ENCODE data around the gene FES.
"Not testable (repeated sequence)": the region's sequence is repeated elsewhere in the genome, so short reads cannot be mapped to it uniquely, and the experiment has no call there.

FES gene

DNA sequence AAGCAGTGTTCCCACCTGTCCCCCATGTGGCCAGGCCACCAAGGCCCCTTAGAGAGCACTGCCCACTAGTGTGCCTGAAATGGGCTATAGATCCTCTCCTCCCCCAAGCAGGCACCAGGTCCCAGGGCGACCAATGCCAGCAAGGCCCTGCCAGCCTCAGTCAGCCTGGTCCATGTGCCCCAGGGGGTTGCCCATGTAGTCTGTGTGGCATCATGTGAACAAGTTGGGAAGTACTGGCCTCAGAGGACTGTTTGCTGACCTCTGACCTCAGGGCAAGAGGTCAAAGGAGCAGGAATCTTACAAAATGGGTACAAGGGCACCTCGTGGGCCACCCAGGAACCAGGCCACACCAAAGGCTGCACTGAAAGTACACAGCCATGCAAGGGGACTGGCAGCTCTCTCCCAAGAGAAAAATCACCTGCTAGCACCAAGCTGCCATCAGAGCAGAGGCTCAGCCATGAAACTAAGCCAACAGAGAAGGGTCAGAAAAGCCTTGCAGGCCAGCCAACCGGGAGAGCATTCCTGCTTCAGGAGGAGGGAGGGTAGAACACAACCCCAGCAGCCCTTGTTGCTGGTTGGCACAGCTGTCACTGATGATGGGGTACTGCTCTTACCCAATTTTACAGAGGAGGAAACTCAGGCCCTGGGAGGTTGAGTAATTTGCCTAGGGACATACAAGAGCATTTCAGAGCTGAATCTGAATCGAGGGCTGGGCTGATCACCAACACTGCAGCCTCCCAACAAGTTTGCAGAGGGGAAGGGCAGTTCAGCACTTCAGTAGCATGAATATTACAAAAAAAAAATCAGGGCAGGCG is 21.1 kb upstream of the FES start:
- no peak for DNase-seq

DNA sequence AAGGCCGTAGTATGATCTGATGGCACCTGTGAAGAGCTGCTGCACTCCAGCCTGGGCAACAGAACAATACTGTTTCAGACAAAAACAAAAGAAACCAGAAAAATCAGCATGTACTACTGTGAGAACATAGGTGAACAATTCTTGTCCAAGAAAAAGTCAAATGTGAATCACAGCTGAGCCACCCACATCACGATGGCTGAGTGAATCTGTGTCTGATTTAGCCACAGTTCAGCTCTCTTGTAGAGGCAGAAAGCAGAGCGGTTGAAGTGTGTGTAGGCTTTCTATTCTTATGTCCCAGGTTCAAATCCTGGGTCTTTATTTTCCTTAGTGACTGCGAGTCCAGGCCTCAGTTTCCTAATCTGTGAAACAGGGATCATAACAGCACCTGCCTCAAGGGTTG is 20.3 kb upstream of the FES start:
- DNase-seq = no peak

DNA sequence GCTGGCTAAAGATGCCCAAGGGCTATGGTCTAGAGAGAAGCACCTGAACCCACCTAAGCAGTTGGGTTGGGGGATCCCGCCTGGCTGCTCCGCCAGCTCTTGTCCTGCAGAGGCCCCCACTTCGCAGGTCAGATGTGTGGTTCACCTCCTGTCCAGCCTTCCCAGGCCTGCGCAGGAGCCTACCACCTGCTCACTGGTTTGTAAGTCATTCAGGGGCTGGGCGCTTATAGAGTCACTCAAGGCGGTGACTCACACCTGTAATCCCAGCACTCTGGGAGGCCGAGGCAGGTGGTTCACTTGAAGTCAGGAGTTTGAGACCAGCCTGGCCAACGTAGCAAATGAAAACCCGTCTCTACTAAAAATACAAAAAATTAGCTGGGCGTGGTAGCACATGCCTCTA is 19.8 kb upstream of the FES start:
- DNase-seq = no peak

DNA sequence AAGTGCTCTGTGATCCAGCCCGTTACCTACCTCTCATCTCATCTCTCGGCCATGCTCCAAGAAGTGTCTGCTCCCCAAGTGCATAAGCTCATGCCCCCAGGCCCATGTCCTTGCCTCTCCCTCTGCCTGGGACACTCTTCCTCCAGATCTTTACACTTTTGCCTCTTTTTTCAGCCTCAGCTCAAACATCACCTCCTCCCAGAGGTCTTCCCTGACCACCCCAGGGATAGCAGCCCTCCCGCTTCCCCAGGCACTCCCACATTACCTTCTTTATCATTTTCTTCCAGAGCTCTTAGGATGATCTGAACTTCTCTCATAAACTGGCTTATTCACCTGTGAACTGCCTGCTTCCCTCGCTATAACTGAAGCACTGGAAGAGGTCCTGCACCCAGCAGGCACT is 18.6 kb upstream of the FES start:
- no peak for DNase-seq

DNA sequence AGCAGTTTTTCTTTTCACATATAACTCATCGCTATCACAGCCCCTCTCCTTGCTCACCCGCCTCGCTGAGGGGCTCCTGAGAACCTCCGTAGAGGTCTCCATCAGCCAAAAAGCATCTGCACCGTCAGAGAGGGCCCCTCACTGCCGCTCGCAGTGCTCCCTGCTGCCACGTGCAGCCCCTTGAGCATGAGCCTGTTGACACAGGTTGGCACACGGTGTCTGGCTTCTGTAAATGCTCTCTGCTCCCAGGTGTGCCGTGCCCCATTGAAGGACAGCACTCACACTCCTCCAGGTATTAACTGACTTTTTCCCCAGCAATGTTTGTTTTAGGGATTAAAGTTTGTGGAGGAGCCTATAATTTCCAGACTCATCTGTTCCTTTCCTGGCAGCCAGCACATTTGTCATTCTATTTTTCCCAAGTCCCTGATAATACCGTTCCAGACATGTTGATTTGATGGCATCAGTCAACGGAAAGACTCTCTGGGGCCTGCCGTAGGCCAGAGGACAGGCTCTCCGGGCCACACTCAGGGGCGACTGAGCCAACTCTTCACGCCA is 18.1 kb upstream of the FES start:
- DNase-seq = no peak

DNA sequence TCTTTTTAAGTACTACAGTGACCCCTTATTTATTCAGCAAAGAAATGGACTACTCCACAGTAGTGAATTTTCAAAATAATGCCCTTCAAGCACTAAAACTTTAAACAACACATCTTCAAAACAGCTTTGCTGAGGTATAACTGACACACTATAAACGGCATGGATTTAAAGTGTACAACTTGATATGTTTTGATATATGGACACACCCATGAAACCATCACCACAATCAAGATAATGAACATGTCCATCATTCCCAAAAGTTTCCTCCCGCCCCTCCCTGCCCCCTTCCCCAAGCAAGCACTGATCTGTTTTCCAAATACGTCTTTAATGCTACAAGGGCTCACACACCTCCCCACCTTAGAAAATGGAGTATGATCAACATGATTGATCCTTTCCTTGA is 17.5 kb upstream of the FES start:
- DNase-seq = no peak

DNA sequence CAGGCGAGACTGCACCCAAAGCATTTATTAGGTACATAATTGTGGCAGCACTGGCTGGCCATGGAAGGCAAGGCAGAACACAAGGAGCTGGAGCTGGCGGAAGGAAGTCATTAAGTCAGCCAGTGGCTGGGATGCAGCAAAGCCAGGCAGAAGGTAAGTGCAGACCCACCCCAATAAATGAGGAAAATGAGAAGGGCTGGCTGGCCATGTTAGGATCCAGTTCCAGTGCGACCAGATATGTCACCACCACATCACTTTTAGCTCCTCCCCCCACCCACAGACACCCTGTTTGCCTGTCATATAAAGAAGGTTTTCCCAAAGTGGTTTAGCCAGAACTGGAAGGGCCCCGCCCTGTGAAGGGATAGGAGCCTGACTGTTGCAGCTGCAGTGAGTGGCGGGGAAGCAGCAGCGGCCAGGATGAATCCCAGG is 16.0 kb upstream of the FES start, which contains the start of gene FURIN:
Gene FURIN, plus strand, starts transcription at position 328 of the 429 bp plus-strand sequence. CDS start 7,153 bp downstream, outside the sequence.
- DNase-seq = no peak

DNA sequence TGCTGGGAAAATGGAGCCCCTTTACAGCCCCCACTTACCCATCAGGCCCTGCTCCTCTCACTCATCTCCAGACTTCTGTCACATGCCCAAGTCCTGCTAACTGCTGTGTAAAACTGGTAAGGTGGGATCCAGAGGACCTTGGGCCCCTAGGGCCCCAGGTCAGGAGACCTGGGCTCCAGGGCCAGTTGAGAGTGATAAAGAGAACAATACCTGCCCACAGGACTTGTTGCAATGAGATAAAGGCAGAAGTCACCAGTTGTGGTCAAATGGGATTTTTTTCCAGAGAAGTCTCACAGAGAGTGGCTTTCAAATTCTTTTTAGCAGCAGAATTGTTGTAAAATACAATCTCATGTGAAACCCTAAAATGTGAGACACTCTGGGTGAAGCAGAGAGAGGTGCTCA is 15.2 kb upstream of the FES start:
- no peak for DNase-seq

DNA sequence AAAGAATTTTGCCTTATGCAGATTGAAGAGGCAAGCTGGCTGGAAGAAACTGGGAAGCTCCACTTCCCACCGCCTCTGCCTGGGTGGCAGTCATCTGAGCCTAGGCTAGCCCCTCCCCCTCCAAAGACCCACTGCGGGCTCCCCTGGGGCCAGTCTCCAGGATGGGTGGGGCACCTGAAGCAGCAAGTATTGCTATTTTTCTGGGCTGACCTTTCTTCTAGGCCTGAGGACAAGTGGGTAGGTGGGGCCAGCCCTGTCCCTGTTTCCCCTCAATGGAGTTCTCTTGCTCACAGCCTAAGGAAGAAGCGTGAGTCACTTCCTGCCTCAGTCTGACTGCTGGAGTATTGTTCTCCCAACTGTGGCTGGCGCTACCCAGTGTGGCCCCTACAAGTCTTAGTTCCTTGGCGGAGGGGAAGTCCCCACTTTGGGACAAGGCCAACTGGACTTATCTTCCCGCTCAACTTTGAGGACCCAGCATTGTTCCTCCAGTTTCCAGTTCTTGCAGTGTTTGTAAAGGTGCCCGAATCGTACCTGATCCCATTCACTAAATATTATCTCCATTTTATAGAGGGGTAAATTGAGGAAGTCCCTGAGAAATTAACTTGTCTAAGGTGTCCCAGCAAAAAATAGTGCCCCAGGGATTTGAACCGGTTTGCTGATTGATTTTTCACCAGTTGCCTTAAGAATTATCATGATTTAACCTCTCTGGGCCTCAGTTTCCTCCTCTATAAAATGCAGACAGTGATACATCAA is 14.5 kb upstream of the FES start:
- no peak for DNase-seq

DNA sequence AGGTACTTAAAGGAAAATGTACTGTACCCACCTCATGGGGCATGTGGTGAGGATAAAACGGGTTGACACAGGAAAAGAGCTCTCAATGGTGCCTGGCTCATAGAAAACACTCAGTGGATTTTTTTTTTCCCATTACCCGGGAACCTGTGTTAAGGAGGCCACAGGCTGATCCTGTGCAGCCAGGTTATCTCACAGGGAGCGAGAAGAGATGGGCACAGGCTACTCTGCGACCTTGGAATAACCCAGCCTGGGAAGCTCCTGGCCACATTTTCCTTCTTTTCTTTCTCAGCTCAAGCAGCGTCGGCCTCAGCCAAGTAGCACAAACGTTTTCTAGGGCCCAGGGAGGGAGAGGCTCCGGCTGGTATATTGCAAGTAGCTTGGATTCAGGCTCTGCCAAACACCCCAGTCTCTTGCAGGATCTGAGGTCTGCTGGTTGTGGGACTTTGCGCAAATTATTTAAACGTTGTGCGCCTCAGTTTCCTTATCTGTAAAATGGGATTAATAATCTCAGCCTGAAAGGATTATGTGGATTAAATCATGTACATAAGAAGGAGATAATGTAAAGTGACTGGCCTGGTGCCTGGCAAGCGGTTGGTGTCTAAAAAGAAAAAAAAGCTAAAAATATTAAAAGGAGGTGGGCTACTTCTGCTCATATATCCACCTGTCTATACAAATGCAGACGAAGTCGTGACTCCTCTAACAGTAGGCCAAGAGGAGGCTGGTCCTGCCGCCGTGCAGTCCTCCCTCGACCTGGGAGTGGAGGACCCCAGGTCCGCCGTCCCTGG is 13.8 kb upstream of the FES start:
- DNase-seq = no peak

DNA sequence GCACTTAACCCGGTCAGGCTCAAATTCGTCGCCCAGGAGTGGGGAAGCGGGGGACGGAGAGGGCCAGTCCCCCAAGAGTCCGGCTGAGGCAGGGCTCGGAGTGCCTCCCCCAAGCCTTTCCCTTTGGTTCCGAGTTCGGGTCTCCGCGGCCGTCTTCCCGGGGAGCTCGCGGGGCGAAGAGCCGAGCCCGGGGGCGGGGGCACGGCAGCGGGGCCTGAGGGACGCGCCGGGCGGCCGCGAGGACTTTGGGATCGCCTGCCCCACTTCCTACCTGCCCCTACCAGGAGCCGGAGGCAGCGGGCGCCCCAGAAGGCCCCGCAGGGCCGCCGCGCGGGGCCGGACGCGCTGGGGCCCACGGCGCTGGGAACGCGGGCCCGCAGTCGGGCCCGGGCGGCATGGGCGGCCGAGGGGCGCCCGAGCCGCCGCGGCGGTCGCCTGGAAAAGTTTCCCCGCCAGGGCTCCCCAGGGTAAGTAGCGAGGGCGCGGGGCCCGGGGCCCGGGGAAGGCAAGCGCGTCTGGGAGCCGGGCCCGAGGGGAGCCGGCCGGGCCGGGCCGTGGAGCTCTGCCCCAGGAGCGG is 13.1 kb upstream of the FES start:
- DNase-seq = no peak

DNA sequence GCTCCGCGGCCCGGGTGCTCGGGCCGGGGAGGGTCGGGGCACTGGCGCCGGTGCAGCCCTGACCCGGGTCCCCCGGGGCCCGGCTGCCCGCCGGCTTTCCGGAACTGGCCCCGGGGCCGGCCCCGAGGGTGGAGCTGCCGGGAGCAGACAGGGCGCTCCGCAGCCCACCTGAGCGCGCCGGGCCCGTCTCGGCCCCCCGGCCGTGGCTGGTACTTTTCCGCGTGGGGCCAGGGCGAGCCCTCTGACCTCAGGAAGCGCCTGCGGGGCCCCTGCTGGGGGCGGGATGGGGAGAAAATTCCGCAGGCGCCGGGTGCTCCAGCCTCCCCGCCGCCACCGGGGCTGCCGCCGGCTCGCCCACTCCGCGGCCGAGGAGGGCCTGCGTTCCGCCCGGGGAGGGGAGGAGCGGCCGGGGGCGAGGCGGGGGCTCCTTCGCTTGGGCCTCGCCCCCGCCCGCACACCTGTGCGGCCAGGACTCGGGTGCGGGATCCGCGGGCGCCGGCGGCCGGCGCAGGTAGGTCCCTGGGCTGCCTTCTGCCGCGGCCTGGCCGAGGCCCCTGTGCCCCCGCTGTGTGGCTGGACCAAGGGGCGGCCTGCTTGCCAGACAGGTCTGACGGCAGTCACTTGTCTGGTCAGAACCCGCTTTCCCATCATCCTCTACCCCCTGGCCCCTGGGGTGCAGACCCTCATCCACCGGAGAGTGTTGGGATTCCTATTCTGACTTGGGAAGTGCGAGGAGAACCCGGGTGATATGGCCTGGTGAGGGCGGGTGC is 12.4 kb upstream of the FES start:
- no peak for DNase-seq

DNA sequence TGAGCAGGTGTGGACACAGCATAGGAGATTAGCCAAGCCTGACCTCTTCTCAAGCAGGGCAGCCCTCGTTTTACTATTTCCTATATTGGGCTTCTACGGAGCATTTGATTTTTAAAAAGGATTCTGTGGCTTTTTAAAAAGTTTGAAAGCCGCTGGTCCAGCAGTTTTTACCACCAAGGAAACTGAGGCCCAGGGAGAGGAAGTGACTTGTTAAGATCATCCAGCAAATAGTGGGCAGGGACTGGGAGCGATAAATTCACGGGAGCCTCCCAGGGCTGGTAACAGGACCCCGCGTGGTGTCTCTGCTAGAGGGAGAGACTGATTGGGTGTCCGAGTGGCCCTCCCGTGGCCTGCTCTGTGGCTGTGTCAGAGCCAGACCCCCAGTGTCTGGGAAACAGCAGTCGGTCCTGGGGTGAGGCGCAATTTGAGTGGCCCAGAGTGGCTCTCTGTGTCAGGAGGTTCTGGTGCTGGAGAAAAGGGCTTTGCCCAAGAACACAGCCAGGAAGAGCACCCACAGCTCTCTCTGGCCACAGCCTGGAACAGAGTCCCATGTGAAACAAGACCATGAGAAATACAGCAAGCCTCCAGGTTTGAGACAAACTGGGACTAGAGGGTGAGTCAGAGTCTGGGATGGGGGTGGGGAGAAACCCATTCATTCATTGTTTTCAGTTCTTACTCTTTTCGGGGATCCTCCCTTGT is 11.7 kb upstream of the FES start:
- no peak for DNase-seq

DNA sequence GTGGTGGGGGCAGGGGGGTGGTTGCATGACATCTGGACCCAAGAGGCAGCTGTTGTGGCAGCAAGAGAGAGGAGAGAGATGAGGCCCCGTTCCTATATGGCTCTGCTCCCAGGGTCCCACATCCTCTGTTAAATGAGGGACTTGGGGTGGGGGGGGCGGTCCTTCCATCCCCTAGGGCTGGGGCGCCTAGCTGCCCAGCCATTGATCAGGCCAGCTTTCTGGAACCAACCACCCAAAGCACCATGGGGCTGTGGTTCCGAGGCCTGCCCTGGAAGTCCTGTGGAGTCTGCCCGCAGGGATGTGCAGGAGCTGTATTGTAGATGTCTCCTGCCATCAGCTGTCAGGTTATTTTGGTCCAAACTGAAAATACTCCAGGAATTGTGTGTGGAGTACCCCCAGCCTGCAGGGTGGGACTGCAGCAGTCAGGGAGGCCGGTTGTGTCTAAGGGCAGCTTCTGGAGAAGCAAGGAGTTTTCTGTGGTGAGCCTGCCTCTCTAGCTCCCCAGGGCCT is 10.8 kb upstream of the FES start:
- DNase-seq = no peak

DNA sequence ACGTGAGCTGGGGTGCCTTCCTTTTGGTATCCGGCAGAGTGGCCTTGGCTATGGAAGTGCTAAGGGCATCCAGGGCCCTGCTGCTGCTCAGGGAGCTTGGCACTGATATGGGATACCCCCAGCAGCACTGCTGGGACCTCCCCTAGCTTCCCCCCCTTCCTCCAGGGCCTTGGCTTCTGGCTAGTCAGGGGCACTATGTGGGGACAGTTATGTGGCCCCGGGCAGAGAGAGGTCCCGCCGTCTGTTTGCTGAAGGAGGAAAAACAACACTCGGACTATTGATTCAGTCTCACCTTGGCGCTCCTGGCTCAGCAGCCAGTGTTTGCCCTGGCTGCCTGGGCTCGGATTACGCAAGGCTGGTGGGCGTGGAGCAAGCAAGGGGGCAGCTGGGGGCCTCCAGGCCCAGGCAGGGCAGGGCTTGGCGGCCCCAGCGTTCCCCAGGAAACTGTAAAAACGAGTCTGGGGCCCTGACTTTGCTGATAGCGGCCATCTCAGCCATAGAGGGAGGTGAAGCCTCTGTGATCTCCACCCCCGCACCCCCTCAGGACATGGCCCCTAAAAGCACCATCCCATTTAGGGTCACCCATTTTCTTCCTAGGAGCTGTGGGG is 10.2 kb upstream of the FES start:
- no peak for DNase-seq

DNA sequence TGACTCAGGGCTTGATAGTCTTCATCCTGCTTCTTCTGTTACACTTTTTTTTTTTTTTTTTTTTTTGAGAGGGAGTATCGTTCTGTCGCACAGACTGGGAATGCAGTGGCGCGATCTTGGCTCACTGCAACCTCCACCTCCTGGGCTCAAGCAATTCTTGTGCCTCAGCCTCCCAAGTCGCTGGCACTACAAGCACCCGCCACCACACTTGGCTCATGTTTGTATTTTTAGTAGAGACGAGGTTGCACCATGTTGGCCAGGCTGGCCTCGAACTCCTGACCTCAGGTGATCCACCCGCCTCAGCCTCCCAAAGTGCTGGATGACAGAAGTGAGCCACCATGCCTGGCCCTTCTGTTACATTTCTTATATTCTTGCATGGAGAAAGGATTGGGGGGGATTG is 9.3 kb upstream of the FES start:
- not testable (repeated sequence) for DNase-seq

DNA sequence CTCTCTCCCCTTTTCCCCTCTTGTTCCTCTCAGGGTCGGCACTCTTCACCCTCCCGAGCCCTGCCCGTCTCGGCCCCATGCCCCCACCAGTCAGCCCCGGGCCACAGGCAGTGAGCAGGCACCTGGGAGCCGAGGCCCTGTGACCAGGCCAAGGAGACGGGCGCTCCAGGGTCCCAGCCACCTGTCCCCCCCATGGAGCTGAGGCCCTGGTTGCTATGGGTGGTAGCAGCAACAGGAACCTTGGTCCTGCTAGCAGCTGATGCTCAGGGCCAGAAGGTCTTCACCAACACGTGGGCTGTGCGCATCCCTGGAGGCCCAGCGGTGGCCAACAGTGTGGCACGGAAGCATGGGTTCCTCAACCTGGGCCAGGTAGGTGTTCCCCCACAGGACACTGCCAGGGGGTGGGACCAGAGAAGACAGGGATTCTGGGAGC is 8.7 kb upstream of the FES start:
- no peak for DNase-seq

DNA sequence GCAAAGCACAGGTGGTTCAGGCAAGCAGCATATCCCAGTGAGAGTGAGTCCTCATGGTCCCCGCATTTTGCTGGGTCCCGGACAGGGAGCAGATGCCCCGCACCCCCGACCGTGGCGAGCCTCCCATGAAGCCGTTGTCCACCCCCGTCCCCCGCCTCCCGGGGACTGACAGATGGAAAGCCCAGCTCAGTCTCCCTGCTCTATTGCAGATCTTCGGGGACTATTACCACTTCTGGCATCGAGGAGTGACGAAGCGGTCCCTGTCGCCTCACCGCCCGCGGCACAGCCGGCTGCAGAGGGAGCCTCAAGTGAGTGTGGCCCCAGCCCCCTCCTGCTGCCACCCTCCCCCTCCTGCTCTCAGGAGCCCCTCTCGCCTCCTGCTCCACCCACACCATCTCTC is 8.3 kb upstream of the FES start:
- DNase-seq = no peak

DNA sequence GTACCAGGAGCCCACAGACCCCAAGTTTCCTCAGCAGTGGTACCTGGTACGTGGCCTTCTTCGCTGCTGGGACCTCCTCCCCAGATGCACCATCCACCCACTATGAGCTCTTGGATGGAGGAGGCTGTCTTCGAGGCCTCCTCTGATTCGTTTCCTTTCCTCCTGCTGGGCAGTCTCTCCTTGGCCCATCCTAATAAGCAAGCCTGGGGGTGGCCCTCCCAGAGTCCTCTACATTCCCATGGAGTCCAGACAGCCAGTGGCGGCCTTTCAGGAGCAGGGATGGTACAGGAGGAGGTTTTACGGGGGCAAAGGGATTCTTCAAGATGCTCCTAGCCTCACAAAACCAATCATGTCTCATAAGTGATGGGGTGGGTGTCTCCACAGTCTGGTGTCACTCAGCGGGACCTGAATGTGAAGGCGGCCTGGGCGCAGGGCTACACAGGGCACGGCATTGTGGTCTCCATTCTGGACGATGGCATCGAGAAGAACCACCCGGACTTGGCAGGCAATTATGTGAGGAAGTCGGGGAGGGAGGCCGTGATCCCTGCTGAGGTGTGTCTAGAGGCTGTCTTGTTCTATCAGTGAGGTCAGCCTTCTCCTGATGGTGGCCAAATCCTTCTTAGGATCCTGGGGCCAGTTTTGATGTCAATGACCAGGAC is 7.7 kb upstream of the FES start:
- no peak for DNase-seq

DNA sequence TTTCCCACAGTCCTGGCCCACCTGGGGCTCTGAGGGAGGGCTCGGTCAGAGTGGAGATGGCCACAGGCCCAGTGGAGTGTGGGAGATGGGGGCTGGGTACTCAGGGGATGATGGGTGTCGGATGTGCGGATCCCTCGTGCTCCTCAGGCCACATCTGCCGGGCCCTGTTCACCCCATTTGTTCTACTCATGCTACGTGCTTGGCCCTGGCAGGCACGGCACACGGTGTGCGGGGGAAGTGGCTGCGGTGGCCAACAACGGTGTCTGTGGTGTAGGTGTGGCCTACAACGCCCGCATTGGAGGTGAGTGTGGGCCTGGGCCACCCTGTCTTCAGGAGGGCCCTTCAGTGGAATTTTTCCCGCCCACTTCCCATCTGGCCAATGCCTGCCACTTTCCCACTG is 7.0 kb upstream of the FES start:
- DNase-seq = no peak
